Measurements from ENCODE around the gene PLOD2.

GRCh38 chr3:146170591-146170990 is 9.6 kb upstream of the PLOD2 start:
- TF ChIP-seq ARID4B (CRISPR knock-in tag; IDR thresholded peaks at IDR 0.05) (no peak), TFAM (CRISPR knock-in tag; conservative IDR thresholded peaks at IDR 0.05) (no peak), ZBTB43 (CRISPR knock-in tag; IDR thresholded peaks at IDR 0.05) (no peak), ZNF12 (CRISPR knock-in tag; IDR thresholded peaks at IDR 0.05) (no peak), ZNF121 (CRISPR knock-in tag; conservative IDR thresholded peaks at IDR 0.05) (no peak), TCF7L2 (IDR thresholded peaks at IDR 0.05; ENCODE audit: low read depth, low read length) (no peak), NR2C2 (CRISPR knock-in tag; IDR thresholded peaks at IDR 0.05) (no peak), NR2C2 (tag; IDR thresholded peaks at IDR 0.05) (no peak), CTCF (IDR thresholded peaks at IDR 0.05 in 2 of 3, conservative IDR thresholded peaks at IDR 0.05 in 1 of 3; ENCODE audit: insufficient read depth in 2 of 3, low read depth in 1 of 3, low read length in 3 of 3) (no peak), FOXA1 (IDR thresholded peaks at IDR 0.05; ENCODE audit: borderline replicate concordance) (no peak), SFPQ (IDR thresholded peaks at IDR 0.05; ENCODE audit: low read depth, low read length) (no peak), RBM39 (optimal IDR thresholded peaks at IDR 0.05; ENCODE audit: low read depth, low read length) (no peak)
